ENCODE measurements around the gene VIPAS39.

- TF ChIP-seq CTCF (IDR thresholded peaks at IDR 0.05) (no peak), POLR2A (IDR thresholded peaks at IDR 0.05) (no peak)
These were observed 28.7 kb upstream of the VIPAS39 start for GRCh38 chr14:77485901-77486678.

All from body of pancreas (tissue), 4 donors.